ENCODE data around the gene BICD1. TPM values are rescaled to one million over a fixed set of nuclear protein-coding genes. Genes with fewer than 3 reads are reported as not detected.

BICD1 gene
- total and polyA plus RNA-seq, 2 experiments from 2014 or later = 59.3 to 83.6 TPM

GRCh38 chr12:32255588-32255987 is 148.9 kb downstream of the BICD1 start:
- Histone ChIP-seq H3K4me3 (no peak overlapping the region), H4K20me1 (replicated peaks; ENCODE audit: insufficient read depth) (no peaks in the 10 kb centered on the region; the same call in 1 of the 2 replicates), H3K36me3 (ENCODE audit: insufficient read depth) (no peaks in the 10 kb centered on the region), H3K4me2 (no peak overlapping the region), H3K4me1 (ENCODE audit: insufficient read depth) (peaks cover 7% of the 10 kb centered on the region; the same call in 1 of the 2 replicates), H3K27me3 (ENCODE audit: insufficient read depth) (no peaks in the 10 kb centered on the region), H3K9me2 (ENCODE audit: insufficient read depth) (no peaks in the 10 kb centered on the region), H2AFZ (no peak overlapping the region), H3K79me2 (replicated peaks; ENCODE audit: insufficient read depth) (peaks cover 45% of the 10 kb centered on the region), H3K27ac (ENCODE audit: low read depth) (no peak overlapping the region), H3F3A (replicated peaks; ENCODE audit: low read depth) (peaks cover 4% of the 10 kb centered on the region; the same call in 1 of the 2 replicates)
- no peak overlapping the region for H3K4me3 Mint-ChIP-seq
- H3K36me3 Mint-ChIP-seq (ENCODE audit: low read depth) = peaks cover 12% of the 10 kb centered on the region
- H3K27ac Mint-ChIP-seq = no peak overlapping the region
- no peaks in the 10 kb centered on the region for H3K27me3 Mint-ChIP-seq (ENCODE audit: insufficient read depth, low read depth, poor library complexity)
- H3K4me1 Mint-ChIP-seq = peaks cover 8% of the 10 kb centered on the region; the same call in 2 of the 3 replicates
- DNase-seq (ENCODE audit: low spot score) (no peak), ATAC-seq (no peak)
- H3K9me3 Mint-ChIP-seq = no peaks in the 10 kb centered on the region
- TF ChIP-seq EZH2 (IDR thresholded peaks at IDR 0.05; ENCODE audit: low read depth, unreplicated experiment) (no peak), CREB1 (CRISPR knock-in tag; IDR thresholded peaks at IDR 0.05; ENCODE audit: low read depth) (no peak), POLR2AphosphoS5 (IDR thresholded peaks at IDR 0.05; ENCODE audit: low read depth) (no peak), ZNF114 (CRISPR knock-in tag; IDR thresholded peaks at IDR 0.05) (no peak)
- TF ChIP-seq, protein P1, sequence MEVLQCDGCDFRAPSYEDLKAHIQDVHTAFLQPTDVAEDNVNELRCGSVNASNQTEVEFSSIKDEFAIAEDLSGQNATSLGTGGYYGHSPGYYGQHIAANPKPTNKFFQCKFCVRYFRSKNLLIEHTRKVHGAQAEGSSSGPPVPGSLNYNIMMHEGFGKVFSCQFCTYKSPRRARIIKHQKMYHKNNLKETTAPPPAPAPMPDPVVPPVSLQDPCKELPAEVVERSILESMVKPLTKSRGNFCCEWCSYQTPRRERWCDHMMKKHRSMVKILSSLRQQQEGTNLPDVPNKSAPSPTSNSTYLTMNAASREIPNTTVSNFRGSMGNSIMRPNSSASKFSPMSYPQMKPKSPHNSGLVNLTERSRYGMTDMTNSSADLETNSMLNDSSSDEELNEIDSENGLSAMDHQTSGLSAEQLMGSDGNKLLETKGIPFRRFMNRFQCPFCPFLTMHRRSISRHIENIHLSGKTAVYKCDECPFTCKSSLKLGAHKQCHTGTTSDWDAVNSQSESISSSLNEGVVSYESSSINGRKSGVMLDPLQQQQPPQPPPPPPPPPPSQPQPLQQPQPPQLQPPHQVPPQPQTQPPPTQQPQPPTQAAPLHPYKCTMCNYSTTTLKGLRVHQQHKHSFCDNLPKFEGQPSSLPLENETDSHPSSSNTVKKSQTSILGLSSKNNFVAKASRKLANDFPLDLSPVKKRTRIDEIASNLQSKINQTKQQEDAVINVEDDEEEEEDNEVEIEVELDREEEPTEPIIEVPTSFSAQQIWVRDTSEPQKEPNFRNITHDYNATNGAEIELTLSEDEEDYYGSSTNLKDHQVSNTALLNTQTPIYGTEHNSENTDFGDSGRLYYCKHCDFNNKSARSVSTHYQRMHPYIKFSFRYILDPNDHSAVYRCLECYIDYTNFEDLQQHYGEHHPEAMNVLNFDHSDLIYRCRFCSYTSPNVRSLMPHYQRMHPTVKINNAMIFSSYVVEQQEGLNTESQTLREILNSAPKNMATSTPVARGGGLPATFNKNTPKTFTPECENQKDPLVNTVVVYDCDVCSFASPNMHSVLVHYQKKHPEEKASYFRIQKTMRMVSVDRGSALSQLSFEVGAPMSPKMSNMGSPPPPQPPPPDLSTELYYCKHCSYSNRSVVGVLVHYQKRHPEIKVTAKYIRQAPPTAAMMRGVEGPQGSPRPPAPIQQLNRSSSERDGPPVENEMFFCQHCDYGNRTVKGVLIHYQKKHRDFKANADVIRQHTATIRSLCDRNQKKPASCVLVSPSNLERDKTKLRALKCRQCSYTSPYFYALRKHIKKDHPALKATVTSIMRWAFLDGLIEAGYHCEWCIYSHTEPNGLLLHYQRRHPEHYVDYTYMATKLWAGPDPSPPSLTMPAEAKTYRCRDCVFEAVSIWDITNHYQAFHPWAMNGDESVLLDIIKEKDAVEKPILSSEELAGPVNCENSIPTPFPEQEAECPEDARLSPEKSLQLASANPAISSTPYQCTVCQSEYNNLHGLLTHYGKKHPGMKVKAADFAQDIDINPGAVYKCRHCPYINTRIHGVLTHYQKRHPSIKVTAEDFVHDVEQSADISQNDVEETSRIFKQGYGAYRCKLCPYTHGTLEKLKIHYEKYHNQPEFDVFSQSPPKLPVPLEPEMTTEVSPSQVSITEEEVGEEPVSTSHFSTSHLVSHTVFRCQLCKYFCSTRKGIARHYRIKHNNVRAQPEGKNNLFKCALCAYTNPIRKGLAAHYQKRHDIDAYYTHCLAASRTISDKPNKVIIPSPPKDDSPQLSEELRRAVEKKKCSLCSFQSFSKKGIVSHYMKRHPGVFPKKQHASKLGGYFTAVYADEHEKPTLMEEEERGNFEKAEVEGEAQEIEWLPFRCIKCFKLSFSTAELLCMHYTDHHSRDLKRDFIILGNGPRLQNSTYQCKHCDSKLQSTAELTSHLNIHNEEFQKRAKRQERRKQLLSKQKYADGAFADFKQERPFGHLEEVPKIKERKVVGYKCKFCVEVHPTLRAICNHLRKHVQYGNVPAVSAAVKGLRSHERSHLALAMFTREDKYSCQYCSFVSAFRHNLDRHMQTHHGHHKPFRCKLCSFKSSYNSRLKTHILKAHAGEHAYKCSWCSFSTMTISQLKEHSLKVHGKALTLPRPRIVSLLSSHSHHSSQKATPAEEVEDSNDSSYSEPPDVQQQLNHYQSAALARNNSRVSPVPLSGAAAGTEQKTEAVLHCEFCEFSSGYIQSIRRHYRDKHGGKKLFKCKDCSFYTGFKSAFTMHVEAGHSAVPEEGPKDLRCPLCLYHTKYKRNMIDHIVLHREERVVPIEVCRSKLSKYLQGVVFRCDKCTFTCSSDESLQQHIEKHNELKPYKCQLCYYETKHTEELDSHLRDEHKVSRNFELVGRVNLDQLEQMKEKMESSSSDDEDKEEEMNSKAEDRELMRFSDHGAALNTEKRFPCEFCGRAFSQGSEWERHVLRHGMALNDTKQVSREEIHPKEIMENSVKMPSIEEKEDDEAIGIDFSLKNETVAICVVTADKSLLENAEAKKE (CRISPR knock-in tag; IDR thresholded peaks at IDR 0.05) = no peak
